ENCODE data around the gene WDR6. TPM values are rescaled to one million over a fixed set of nuclear protein-coding genes. Genes with fewer than 3 reads are reported as not detected.

Gene WDR6
- 116 TPM for total RNA-seq

GRCh38 chr3:49007068-49007770, at the start of gene WDR6:
Gene WDR6 (plus strand): TSS chr3:49007391. CDS start chr3:49007432, 41 bp downstream.

GRCh38 chr3:48989796-48990635, 17.2 kb upstream of the WDR6 start, which contains the start of gene P4HTM:
Gene P4HTM (plus strand): TSS chr3:48990241. CDS start chr3:48990257, 16 bp downstream.

GRCh38 chr3:49017971-49018706, 10.9 kb downstream of the WDR6 start, which contains the start of gene DALRD3:
Gene DALRD3 (minus strand): TSS chr3:49018580. CDS start chr3:49018564, 16 bp downstream.

GRCh38 chr3:49021813-49022687, 14.9 kb downstream of the WDR6 start, which contains the start of gene NDUFAF3:
Gene NDUFAF3 (plus strand): TSS chr3:49022121. CDS start chr3:49022145, 24 bp downstream.

GRCh38 chr3:49028673-49029562, 21.7 kb downstream of the WDR6 start, which contains the start of gene IMPDH2:
Gene IMPDH2 (minus strand): TSS chr3:49029398. CDS start chr3:49029350, 48 bp downstream.

Small RNAs within 50 kb of the gene (small RNA-seq; reads per million reads assigned to genes)
- gene MIR191 (5,033 reads per million, percentile 100 among the genes with 10 or more reads in this experiment), gene MIR425 (75.0 reads per million, percentile 97 among the genes with 10 or more reads in this experiment)

Other genes with a start within 250 kb of the WDR6 start
- gene PRKAR2A, start 159.5 kb upstream of the WDR6 start, total RNA-seq, result 38.8 TPM
- 10.6 TPM for gene SLC25A20, start 108.5 kb upstream of the WDR6 start, total RNA-seq
- gene ARIH2, start 88.5 kb upstream of the WDR6 start, total RNA-seq, result 70.6 TPM
- gene P4HTM, start 17.1 kb upstream of the WDR6 start, total RNA-seq, result 68.3 TPM
- 41.5 TPM for gene DALRD3, start 11.2 kb downstream of the WDR6 start, total RNA-seq
- gene NDUFAF3, start 14.7 kb downstream of the WDR6 start, total RNA-seq, result 34.6 TPM
- gene IMPDH2, start 22.0 kb downstream of the WDR6 start, total RNA-seq, result 146 TPM
- gene QRICH1, start 86.7 kb downstream of the WDR6 start, total RNA-seq, result 99.4 TPM
- 168 TPM for gene QARS1, start 97.4 kb downstream of the WDR6 start, total RNA-seq
- gene USP19, start 113.4 kb downstream of the WDR6 start, total RNA-seq, result 41.1 TPM
- 78.2 TPM for gene LAMB2, start 125.7 kb downstream of the WDR6 start, total RNA-seq
- gene CCDC71, start 158.9 kb downstream of the WDR6 start, total RNA-seq, result 13.8 TPM
- gene KLHDC8B, start 164.2 kb downstream of the WDR6 start, total RNA-seq, result 22.1 TPM

Measured in diencephalon (tissue), 1 donor.